Cardiac fibroblast (primary cell): ENCODE results near the gene ING4.

ENCODE experiments used
- DNase-seq, 2 donors: peaks; one replicate each; pipeline versions ENCODE4 v3.0.0 to v3.0.0-alpha.2; 2010; ENCODE audit warnings: low read depth in 2 of 2
- H3K4me3 ChIP-seq, 2 donors: replicated peaks in 1 of 2; 1 replicate in 1 of 2; 2 replicates in 1 of 2; pipeline ENCODE4 v1.5.1; 2011; ENCODE audit warnings: low read depth in 2 of 2, low read length in 2 of 2, mild to moderate bottlenecking in 2 of 2, moderate library complexity in 1 of 2
- CTCF ChIP-seq: IDR thresholded peaks from one replicate; pipeline ENCODE4 v1.5.1; 2011; ENCODE audit warnings: low read depth, mild to moderate bottlenecking, low read length, inconsistent platforms

ING4 gene

DNA sequence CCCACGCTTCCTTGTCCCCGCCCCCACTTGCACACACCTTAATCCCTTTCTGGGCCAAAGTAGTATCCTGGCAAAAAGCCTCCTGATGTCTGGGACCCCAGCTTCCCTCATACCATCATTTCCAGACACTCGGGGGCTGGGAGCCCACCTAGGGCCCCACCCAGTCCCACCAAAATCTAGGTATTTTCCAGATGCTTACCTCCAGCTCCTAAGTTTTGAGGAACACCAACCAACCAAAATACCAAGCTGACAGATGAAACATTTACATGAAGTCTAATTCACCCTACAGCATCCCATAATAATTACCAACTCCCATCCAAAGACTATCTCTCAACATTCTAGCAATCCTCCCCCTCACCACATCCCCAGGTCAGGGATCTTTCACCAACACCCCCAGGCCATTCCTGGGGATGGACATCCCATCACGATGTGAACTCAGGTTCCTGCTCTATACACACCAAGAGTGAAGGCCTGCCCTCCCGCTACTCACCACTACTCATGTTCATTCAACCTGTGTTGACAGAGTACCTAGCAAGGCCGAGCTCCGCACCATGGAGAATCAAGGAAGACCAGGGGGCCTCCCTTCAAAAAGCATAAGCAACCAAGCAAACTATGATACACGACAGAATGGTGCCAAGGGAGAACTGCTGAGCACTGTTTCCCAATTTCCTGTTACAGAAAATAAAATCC, 54.2 kb downstream of the ING4 start:
- peak; percentile 37 to 49 for DNase-seq
- H3K4me3 ChIP-seq: no peak overlapping the region
- TF ChIP-seq CTCF: no peak

GRCh38 chr12:6607751-6608591, 54.9 kb downstream of the ING4 start:
- no peak for TF ChIP-seq CTCF
- DNase-seq: peak; percentile 53 to 75
- no peak overlapping the region for H3K4me3 ChIP-seq

DNA sequence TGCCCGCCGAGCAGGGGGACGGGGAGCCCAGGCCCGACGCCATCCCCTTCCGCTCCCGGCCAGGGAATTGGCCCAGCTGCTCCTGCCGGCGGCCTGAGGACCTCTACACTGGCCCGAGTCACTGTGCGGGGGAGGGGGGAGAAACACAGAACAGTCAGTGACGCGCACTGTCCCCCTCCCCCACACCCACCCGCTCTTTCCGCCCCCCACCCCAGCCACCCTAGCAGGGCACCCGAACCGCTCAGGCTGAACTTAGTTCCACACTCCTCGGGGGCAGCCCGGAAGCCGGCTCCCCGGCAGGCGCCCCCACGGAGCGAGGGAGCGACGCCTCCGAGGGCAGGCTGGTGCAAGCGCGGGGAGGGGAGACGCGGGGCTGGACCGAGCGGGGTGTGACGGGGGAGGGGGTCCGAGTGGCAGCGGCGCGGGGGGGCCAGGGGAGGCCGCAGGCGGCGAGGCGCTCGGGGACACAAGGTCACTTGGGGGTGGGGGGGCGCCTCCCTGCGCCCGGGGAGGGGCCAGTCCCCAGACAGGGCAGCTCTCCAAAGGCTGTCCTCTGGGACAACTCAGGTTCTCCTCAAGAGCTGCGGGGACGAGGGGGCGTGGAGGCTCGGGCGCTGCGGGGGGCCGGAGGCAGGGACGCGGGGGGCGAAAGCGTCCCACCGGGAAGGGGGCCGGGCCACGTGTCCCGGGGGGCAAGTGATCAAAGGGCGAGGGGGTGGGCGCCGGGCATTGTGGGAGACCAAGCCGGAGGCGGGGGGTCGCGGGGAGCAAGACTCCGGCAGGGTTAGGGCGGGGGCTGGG, 56.4 kb downstream of the ING4 start:
- peak; percentile 29 to 55 for DNase-seq

GRCh38 chr12:6605421-6606330, 57.2 kb downstream of the ING4 start:
- peak; percentile 28 to 35 for DNase-seq
- no peak for TF ChIP-seq CTCF
- peak overlapping the region; percentile 80 to 81 for H3K4me3 ChIP-seq

More for the DNA sequence above, 56.4 kb downstream of the ING4 start:
- TF ChIP-seq CTCF: no peak
- H3K4me3 ChIP-seq: peak overlapping the region; percentile 80 to 81

GRCh38 chr12:6604259-6605029, 58.5 kb downstream of the ING4 start:
- DNase-seq: peak; percentile 37 to 58
- H3K4me3 ChIP-seq: peak overlapping the region; percentile 80 to 81
- TF ChIP-seq CTCF: no peak
